SU-DHL-6 (cell line): ENCODE measurements around the gene NME7.

Source experiments
- H2AFZ ChIP-seq: fragments of 200-600 bp; sonication (generic); 2 replicates; pipeline ENCODE4 v1.6.1; 2014; ENCODE audit warnings: low read depth, mild to moderate bottlenecking, moderate library complexity, mixed read lengths, antibody characterized with exemption, low read length; ENCODE audit not compliant: severe bottlenecking
- H3F3A ChIP-seq: fragments of 200-600 bp; shearing (Covaris generic); 2 replicates; pipeline ENCODE4 v1.6.0; 2016; ENCODE audit warnings: antibody characterized with exemption, mild to moderate bottlenecking; ENCODE audit not compliant: insufficient read depth
- H3K27ac ChIP-seq: fragments of 200-600 bp; sonication (generic); 2 replicates; pipeline ENCODE4 v1.5.1; 2016; ENCODE audit warnings: low read depth, mild to moderate bottlenecking, low read length, moderate library complexity, mixed read lengths
- H3K27me3 ChIP-seq: fragments of 200-600 bp; sonication (generic), shearing (Covaris generic); 2 replicates; pipeline ENCODE4 v1.6.0; 2014; ENCODE audit warnings: mild to moderate bottlenecking, low read length
- H3K36me3 ChIP-seq: fragments of 200-600 bp; sonication (generic); 2 replicates; pipeline ENCODE4 v1.6.1; 2014; ENCODE audit warnings: mild to moderate bottlenecking, low read length, mixed read lengths
- H3K4me2 ChIP-seq: fragments of 300-600, 200-600 bp; shearing (Covaris generic), sonication (generic); 2 replicates; pipeline ENCODE4 v1.6.0; 2014; ENCODE audit warnings: low read length, low read depth, mild to moderate bottlenecking; ENCODE audit not compliant: poor library complexity, severe bottlenecking
- H3K4me3 ChIP-seq: fragments of 200-600 bp; sonication (generic); 2 replicates; pipeline ENCODE4 v1.5.1; 2014; ENCODE audit warnings: antibody characterized with exemption, low read length, mild to moderate bottlenecking, mixed read lengths; ENCODE audit not compliant: insufficient read depth, poor library complexity, severe bottlenecking
- H3K79me2 ChIP-seq: fragments of 200-600 bp; sonication (generic); 2 replicates; pipeline ENCODE4 v1.6.1; 2014; ENCODE audit warnings: mild to moderate bottlenecking, low read length, moderate library complexity; ENCODE audit not compliant: insufficient read depth
- H3K9ac ChIP-seq: fragments of 200-600 bp; sonication (generic); 2 replicates; pipeline ENCODE4 v1.7.0; 2014; ENCODE audit warnings: mild to moderate bottlenecking, low read length
- H3K9me2 ChIP-seq: fragments of 200-600 bp; sonication (generic); replicated peaks from 2 replicates; pipeline ENCODE4 v1.6.1; 2014; ENCODE audit warnings: low read length; ENCODE audit not compliant: insufficient read depth
- H3K9me3 ChIP-seq: fragments of 200-600 bp; sonication (generic); 2 replicates; pipeline ENCODE4 v1.6.1; 2014; ENCODE audit warnings: low read length, mixed read lengths; ENCODE audit not compliant: insufficient read depth
- H4K20me1 ChIP-seq: fragments of 200-600 bp; sonication (generic); 2 replicates; pipeline ENCODE4 v1.6.1; 2014; ENCODE audit warnings: low read depth, mild to moderate bottlenecking, antibody characterized with exemption, low read length, moderate library complexity, mixed read lengths
- EZH2phosphoT487 ChIP-seq: fragments of 200-600 bp; sonication (generic), shearing (Covaris generic); conservative IDR thresholded peaks from 2 replicates; pipeline ENCODE4 v1.6.1; 2018; ENCODE audit warnings: mild to moderate bottlenecking, antibody characterized with exemption, low read length, moderate library complexity, mixed read lengths
- TF ChIP-seq, protein P1 (sequence below): fragments of 200-600 bp; sonication (generic); IDR thresholded peaks from one replicate; pipeline ENCODE4 v1.5.1; 2017; ENCODE audit warnings: antibody characterized with exemption, mild to moderate bottlenecking, low read length, moderate library complexity; ENCODE audit not compliant: insufficient read depth, poor library complexity, severe bottlenecking

NME7 gene

DNA sequence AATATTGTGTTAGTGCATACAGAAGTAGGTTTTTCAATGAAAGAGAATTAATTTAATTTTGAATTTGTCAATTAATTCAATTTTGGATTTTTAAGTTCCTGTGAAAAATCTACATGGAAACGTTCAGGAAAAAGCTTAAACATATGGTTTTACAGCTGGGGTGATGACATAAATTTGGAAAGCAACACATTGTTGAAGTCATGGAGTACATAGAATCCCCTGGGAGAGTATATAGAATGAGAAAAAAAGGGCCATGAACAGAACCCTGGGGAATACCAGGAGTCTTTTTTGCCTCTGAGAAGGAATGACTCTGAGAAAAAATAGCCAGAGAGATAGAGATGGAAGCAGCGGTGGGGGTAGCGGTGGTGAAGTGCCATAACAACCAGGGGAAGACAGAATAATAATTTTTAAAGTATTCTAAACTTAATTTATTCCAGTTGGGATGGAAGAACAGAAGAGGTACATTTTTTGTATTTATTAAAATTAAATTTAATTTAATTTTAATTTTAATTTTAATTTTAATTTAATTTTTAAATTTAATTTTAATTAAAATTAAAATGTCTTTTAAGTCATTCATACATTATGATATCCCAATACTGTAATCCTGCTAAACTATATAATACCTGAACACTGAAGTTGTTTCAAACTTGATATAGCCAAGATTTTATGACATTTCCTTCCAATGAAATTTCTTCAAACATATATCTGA, 48.9 kb downstream of the NME7 start:
- Histone ChIP-seq H3K9ac (no peak overlapping the region), H4K20me1 (no peaks in the 10 kb centered on the region), H3K9me3 (no peaks in the 10 kb centered on the region), H3K27ac (no peak overlapping the region), H2AFZ (no peak overlapping the region), H3F3A (no peaks in the 10 kb centered on the region), H3K4me3 (no peak overlapping the region), H3K27me3 (no peaks in the 10 kb centered on the region), H3K36me3 (no peaks in the 10 kb centered on the region), H3K9me2 (no peaks in the 10 kb centered on the region), H3K79me2 (no peaks in the 10 kb centered on the region), H3K4me2 (no peak overlapping the region)
- TF ChIP-seq, protein P1, sequence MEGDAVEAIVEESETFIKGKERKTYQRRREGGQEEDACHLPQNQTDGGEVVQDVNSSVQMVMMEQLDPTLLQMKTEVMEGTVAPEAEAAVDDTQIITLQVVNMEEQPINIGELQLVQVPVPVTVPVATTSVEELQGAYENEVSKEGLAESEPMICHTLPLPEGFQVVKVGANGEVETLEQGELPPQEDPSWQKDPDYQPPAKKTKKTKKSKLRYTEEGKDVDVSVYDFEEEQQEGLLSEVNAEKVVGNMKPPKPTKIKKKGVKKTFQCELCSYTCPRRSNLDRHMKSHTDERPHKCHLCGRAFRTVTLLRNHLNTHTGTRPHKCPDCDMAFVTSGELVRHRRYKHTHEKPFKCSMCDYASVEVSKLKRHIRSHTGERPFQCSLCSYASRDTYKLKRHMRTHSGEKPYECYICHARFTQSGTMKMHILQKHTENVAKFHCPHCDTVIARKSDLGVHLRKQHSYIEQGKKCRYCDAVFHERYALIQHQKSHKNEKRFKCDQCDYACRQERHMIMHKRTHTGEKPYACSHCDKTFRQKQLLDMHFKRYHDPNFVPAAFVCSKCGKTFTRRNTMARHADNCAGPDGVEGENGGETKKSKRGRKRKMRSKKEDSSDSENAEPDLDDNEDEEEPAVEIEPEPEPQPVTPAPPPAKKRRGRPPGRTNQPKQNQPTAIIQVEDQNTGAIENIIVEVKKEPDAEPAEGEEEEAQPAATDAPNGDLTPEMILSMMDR, result no peak
- no peak for TF ChIP-seq EZH2phosphoT487

DNA sequence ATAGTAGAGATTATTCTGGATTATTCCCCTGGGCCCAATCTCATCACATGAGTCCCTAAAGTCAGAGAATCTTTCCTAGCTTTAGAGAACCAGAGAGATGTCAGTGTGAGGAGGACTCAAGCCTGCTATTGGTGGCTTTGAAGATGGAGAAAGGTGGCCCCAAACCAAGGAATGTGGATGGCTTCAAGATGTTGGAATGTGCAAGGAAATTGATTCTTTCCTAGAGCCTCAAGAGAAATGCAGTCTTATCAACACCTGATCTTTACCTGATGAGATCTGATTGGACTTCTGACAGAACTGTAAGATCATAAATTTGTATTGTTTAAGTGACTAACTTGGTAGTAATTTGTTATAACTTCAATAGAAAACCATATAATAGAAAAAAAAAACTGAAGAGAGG, 51.0 kb downstream of the NME7 start:
- no peak for TF ChIP-seq EZH2phosphoT487
- TF ChIP-seq, protein P1, result no peak
- Histone ChIP-seq H3K27me3 (no peaks in the 10 kb centered on the region), H4K20me1 (no peaks in the 10 kb centered on the region), H3F3A (no peaks in the 10 kb centered on the region), H3K9me2 (no peaks in the 10 kb centered on the region), H3K4me3 (no peak overlapping the region), H3K27ac (no peak overlapping the region), H3K9me3 (no peaks in the 10 kb centered on the region), H3K4me2 (no peak overlapping the region), H2AFZ (no peak overlapping the region), H3K79me2 (no peaks in the 10 kb centered on the region), H3K36me3 (no peaks in the 10 kb centered on the region), H3K9ac (no peak overlapping the region)

DNA sequence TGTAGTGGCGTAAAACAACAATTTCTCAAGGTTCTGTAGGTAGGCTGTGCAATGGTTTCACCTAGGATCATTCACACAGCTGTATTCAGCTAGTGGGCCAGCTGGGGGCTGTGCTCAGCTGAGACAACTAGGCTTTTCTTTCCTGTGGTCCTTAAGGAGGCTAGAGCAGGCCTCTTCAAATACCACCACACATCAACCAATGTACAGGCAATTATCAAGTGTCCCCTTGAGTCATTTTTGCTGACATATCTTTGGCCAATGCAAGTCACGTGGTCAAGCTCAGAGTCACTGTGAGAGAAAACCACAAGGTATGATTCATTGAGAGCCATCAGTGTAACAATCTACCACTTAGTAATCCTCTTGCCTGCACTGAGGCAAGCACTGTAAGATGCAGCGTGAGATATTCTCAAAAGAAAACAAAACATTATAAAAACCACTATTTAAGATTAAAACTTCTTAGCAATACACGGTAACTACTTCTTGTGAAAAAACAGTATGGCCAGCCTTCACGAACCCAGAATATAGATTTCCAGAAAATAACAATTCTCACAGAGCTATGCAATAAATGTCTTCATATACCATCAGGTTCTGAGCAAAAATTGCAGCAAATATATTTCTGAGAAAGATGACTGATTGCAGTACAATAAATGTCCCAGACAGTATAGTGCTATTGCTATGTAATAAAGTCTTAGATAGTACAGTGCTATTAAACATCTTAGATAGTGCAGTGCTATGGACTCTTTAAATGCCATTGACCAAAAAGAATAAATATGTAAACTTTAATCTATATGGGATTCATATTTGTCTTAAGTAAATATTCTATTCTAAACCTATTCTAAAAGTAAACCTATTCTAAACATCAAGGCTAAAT, 55.3 kb downstream of the NME7 start:
- no peaks in the 10 kb centered on the region for H3K27me3 ChIP-seq
- H3K27ac ChIP-seq, result no peak overlapping the region
- no peak overlapping the region for H3K9ac ChIP-seq
- H3K9me3 ChIP-seq, result no peaks in the 10 kb centered on the region
- no peak for TF ChIP-seq EZH2phosphoT487
- TF ChIP-seq, protein P1, result no peak
- H3K4me3 ChIP-seq, result no peak overlapping the region
- H3K36me3 ChIP-seq, result no peaks in the 10 kb centered on the region
- no peaks in the 10 kb centered on the region for H3F3A ChIP-seq
- no peaks in the 10 kb centered on the region for H3K79me2 ChIP-seq
- no peaks in the 10 kb centered on the region for H3K9me2 ChIP-seq
- no peak overlapping the region for H2AFZ ChIP-seq
- no peaks in the 10 kb centered on the region for H4K20me1 ChIP-seq
- H3K4me2 ChIP-seq, result no peak overlapping the region
